DND-41 (cell line): ENCODE data around the gene MRPS27.
"Not testable (repeated sequence)": the region's sequence is repeated elsewhere in the genome, so short reads cannot be mapped to it uniquely, and the experiment has no call there.

Source experiments
- ATAC-seq: fragments of 200-7000 bp; cut with Tn5 transposase; 3 replicates; pipeline ENCODE4 v1.9.1; 2021; ENCODE audit warnings: low read depth; ENCODE audit not compliant: insufficient read depth
- DNase-seq: peaks from one replicate; pipeline ENCODE4 v3.0.0-alpha.2; 2020
- H2AFZ ChIP-seq: 2 replicates; pipeline ENCODE4 v1.6.0; 2012; ENCODE audit warnings: low read depth, low read length
- H3K27ac ChIP-seq: 2 replicates; pipeline ENCODE4 v1.5.1; 2012; ENCODE audit warnings: low read length, inconsistent platforms
- H3K27me3 ChIP-seq: fragments of 200-600 bp; sonication (generic); 2 replicates; pipeline ENCODE4 v1.6.0; 2012; ENCODE audit warnings: low read length, mild to moderate bottlenecking, inconsistent platforms; ENCODE audit not compliant: insufficient read depth, poor library complexity
- H3K36me3 ChIP-seq: 2 replicates; pipeline ENCODE4 v1.5.1; 2012; ENCODE audit warnings: low read length, inconsistent platforms; ENCODE audit not compliant: insufficient read depth
- H3K4me1 ChIP-seq: 2 replicates; pipeline ENCODE4 v1.5.1; 2012; ENCODE audit warnings: mild to moderate bottlenecking, low read length; ENCODE audit not compliant: insufficient read depth
- H3K4me2 ChIP-seq: 2 replicates; pipeline ENCODE4 v1.6.0; 2012; ENCODE audit warnings: mild to moderate bottlenecking, moderate library complexity, low read length, inconsistent platforms; ENCODE audit not compliant: insufficient read depth
- H3K4me3 ChIP-seq, 2 experiments: fragments of 200-600 bp in 1 of 2; shearing (Covaris generic) in 1 of 2; 2 replicates each; pipeline ENCODE4 v1.5.1; 2012 to 2016; ENCODE audit warnings: inconsistent platforms in 2 of 2, low read length in 2 of 2, mild to moderate bottlenecking in 2 of 2, low read depth in 1 of 2, moderate library complexity in 1 of 2
- H3K79me2 ChIP-seq: 2 replicates; pipeline ENCODE4 v1.6.0; 2012; ENCODE audit warnings: low read length, inconsistent platforms; ENCODE audit not compliant: insufficient read depth
- H3K9ac ChIP-seq: 2 replicates; pipeline ENCODE4 v1.6.0; 2012; ENCODE audit warnings: low read depth, mild to moderate bottlenecking, inconsistent platforms, low read length, moderate library complexity
- H3K9me3 ChIP-seq: 2 replicates; pipeline ENCODE4 v1.5.1; 2012; ENCODE audit warnings: low read length, moderate library complexity, mild to moderate bottlenecking, inconsistent platforms; ENCODE audit not compliant: insufficient read depth, severe bottlenecking
- H4K20me1 ChIP-seq: 2 replicates; pipeline ENCODE4 v1.6.0; 2012; ENCODE audit warnings: low read length; ENCODE audit not compliant: insufficient read depth
- CTCF ChIP-seq: IDR thresholded peaks from 2 replicates; pipeline ENCODE4 v1.5.1; 2012; ENCODE audit warnings: borderline replicate concordance, low read length, moderate library complexity, mild to moderate bottlenecking; ENCODE audit not compliant: poor library complexity, severe bottlenecking; ENCODE audit errors: extremely low read depth
- EZH2 ChIP-seq: IDR thresholded peaks from 3 replicates; pipeline ENCODE4 v1.6.1; 2012; ENCODE audit warnings: borderline replicate concordance, low read depth, mild to moderate bottlenecking, moderate library complexity, low read length, inconsistent platforms; ENCODE audit not compliant: severe bottlenecking

MRPS27 gene

GRCh38 chr5:72301557-72301956 is 18.5 kb downstream of the MRPS27 start:
- DNase-seq (no peak), ATAC-seq (no peak)
- no peak for TF ChIP-seq CTCF
- no peak for TF ChIP-seq EZH2
- no peak overlapping the region for H3K27ac ChIP-seq
- no peaks in the 10 kb centered on the region for H3K27me3 ChIP-seq
- no peak overlapping the region for H3K4me3 ChIP-seq
- peaks cover 79% of the 10 kb centered on the region for H3K79me2 ChIP-seq
- no peaks in the 10 kb centered on the region for H3K9me3 ChIP-seq
- no peak overlapping the region for H3K9ac ChIP-seq
- H2AFZ ChIP-seq, result no peak overlapping the region
- H3K4me1 ChIP-seq, result peaks cover 4% of the 10 kb centered on the region; the same call in 1 of the 2 replicates
- H3K4me2 ChIP-seq, result no peak overlapping the region
- H4K20me1 ChIP-seq, result peaks cover 11% of the 10 kb centered on the region; the same call in 1 of the 2 replicates
- H3K36me3 ChIP-seq, result peaks cover 27% of the 10 kb centered on the region

DNA sequence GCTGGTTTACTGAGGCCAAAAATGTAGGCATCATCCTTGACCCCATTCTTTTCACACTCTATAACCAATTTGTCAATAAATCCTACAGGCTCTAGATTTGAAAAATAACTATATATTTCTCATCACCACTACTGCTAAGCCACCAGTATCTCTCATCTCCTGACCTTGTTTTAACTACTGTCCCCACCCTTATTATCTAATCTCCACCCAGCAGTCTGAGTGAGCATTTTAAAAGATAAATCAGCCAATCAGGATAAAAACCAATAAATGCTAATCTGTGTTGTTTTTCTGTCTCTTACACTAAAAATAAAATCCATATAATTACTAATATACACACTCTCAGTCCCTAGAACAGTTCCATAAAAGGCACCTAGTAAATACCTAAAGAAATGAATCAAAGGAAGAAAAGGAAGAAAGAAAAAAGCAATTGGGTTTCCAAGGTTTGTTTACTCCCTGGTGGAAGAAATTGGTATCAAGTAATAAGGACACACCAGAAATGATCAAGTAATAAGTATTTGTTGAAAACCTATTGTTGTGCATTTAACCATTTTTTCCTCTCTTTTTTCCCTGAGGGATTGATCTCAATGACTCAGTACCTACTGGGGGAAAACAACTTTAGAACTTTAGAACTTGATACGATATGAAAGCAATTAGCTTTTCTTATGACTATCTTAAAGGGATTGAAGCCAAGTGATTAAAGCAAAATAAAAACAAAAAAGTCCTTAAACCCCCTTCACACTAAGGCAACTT is 19.3 kb downstream of the MRPS27 start:
- Histone ChIP-seq H3K79me2 (peaks cover 71% of the 10 kb centered on the region), H4K20me1 (peaks cover 11% of the 10 kb centered on the region; the same call in 1 of the 2 replicates), H3K4me1 (0 out of 2 replicates have a peak, but pooled peaks cover 4% of the 10 kb centered on the region), H3K9ac (no peak overlapping the region), H3K36me3 (peaks cover 34% of the 10 kb centered on the region), H3K27ac (no peak overlapping the region), H2AFZ (no peak overlapping the region), H3K4me2 (no peak overlapping the region), H3K4me3 (no peak overlapping the region), H3K9me3 (no peaks in the 10 kb centered on the region), H3K27me3 (no peaks in the 10 kb centered on the region)
- ATAC-seq, result no peak
- DNase-seq, result no peak
- TF ChIP-seq EZH2 (no peak), CTCF (no peak)

DNA sequence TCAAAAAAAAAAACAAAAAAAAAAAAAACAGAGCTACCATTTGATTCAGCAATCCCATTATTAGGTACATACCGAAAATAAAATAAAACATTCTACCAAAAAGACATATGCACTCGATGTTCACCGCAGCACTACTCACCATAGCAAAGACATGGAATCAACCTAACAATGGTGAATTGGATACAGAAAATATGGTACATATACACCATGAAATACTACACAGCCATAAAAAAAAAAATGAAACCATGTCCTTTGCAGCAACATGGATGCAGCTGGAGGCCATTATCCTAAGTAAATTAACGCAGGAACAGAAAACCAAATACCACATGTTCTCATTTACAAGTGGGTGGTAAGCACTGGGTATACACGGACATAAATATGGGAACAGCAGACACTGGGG is 21.3 kb downstream of the MRPS27 start:
- no peak for ATAC-seq
- TF ChIP-seq EZH2 (no peak), CTCF (no peak)
- H3K27ac ChIP-seq, result no peak overlapping the region
- H3K9me3 ChIP-seq, result no peaks in the 10 kb centered on the region
- H3K9ac ChIP-seq, result no peak overlapping the region
- no peak overlapping the region for H3K4me2 ChIP-seq
- peaks cover 52% of the 10 kb centered on the region for H3K36me3 ChIP-seq
- no peak for DNase-seq
- H2AFZ ChIP-seq, result no peak overlapping the region
- H3K79me2 ChIP-seq, result peaks cover 51% of the 10 kb centered on the region
- H3K4me1 ChIP-seq, result no peaks in the 10 kb centered on the region
- peaks cover 5% of the 10 kb centered on the region; the same call in 1 of the 2 replicates for H4K20me1 ChIP-seq
- H3K4me3 ChIP-seq, result no peak overlapping the region
- no peaks in the 10 kb centered on the region for H3K27me3 ChIP-seq

GRCh38 chr5:72298136-72298535 is 21.9 kb downstream of the MRPS27 start:
- not testable (repeated sequence) for H2AFZ ChIP-seq, H3K4me1 ChIP-seq, ATAC-seq, H3K4me2 ChIP-seq, H3K27ac ChIP-seq, H3K9ac ChIP-seq, H3K9me3 ChIP-seq, H3K27me3 ChIP-seq, H4K20me1 ChIP-seq, DNase-seq, H3K4me3 ChIP-seq
- Histone ChIP-seq H3K36me3 (peaks cover 58% of the 10 kb centered on the region), H3K79me2 (peaks cover 45% of the 10 kb centered on the region)
